ENCODE results near the gene SCAANT1. TPM values are rescaled to one million over a fixed set of nuclear protein-coding genes. Genes with fewer than 3 reads are reported as not detected.

The SCAANT1 gene
- total RNA-seq, 2 donors from 2014 or later: not detected

DNA sequence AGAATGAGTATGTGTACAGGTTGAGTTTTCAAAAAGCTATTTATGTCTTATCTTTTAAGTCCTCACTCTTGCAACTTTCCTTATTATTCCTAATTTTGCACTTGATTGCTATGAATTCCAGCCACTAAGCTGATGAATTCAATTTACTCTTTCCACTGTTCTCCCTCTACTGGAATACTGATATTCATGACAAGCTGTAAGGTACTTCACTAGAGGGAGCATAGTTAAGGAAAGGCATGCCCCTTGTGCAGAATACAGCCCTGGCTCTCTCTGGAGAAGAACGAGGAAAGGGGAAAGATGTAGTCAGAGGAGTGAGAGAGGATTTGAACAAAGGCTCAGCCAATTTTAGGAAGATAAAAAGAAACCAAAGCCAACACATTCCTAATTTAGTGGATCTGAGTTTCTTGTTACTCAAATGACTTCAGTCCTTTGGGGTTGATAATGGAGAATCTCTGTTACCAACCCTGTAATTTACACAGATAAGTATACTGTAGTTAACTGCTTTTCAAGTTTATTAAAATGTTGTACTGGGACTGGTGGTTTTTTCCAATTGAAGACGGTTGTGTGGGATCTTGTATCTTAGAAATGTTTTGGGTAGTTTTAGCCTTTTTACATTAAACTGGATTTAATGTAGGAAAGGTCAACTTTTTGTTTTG is 4.0 kb downstream of the SCAANT1 start:
- peaks cover 17% of the 10 kb centered on the region for H3K4me1 Mint-ChIP-seq
- H3K27ac Mint-ChIP-seq: no peak overlapping the region
- no peaks in the 10 kb centered on the region for H3K27me3 ChIP-seq (ENCODE audit: control insufficient read depth, insufficient read depth, low read length, poor library complexity, severe bottlenecking)
- H3K4me3 Mint-ChIP-seq: no peak overlapping the region
- H3K27ac ChIP-seq (ENCODE audit: low read depth, low read length): no peak overlapping the region
- H3K9me3 Mint-ChIP-seq: no peaks in the 10 kb centered on the region
- no peaks in the 10 kb centered on the region for H3K9me3 ChIP-seq (ENCODE audit: control insufficient read depth, low read length)
- TF ChIP-seq CTCF (conservative IDR thresholded peaks at IDR 0.05): peak; percentile 63
- H3K9ac ChIP-seq (ENCODE audit: extremely low read depth, low read length, poor library complexity, severe bottlenecking): no peak overlapping the region
- H3K36me3 Mint-ChIP-seq (ENCODE audit: low read depth): peaks cover 8% of the 10 kb centered on the region
- H3K4me3 ChIP-seq (ENCODE audit: low read length): no peak overlapping the region
- peaks cover 8% of the 10 kb centered on the region for H3K4me1 ChIP-seq (ENCODE audit: control insufficient read depth, insufficient read depth, low read length)
- H3K27me3 Mint-ChIP-seq (ENCODE audit: insufficient read depth): no peaks in the 10 kb centered on the region
- WGBS, 2 experiments (ENCODE audit: insufficient coverage in 1 of 2, insufficient read length in 1 of 2): 77% methylated on average over 2 of the region's 2 CpGs; no CpG with 5 or more reads in 1 of the 2 experiments
- DNase-seq: no peak
- H3K36me3 ChIP-seq (ENCODE audit: control insufficient read depth, insufficient read depth, low read length): peaks cover 25% of the 10 kb centered on the region

GRCh38 chr3:63905731-63906620 is 6.2 kb downstream of the SCAANT1 start:
- peaks cover 25% of the 10 kb centered on the region for H3K36me3 Mint-ChIP-seq (ENCODE audit: low read depth)
- H3K27ac ChIP-seq (ENCODE audit: low read depth, low read length): no peak overlapping the region
- H3K36me3 ChIP-seq (ENCODE audit: control insufficient read depth, insufficient read depth, low read length): peaks cover 41% of the 10 kb centered on the region
- no peak overlapping the region for H3K9ac ChIP-seq (ENCODE audit: extremely low read depth, low read length, poor library complexity, severe bottlenecking)
- 90 to 94% methylated on average over 1 to 4 of the region's 4 CpGs for WGBS, 2 experiments (ENCODE audit: insufficient coverage in 1 of 2, insufficient read length in 1 of 2)
- H3K27me3 ChIP-seq (ENCODE audit: control insufficient read depth, insufficient read depth, low read length, poor library complexity, severe bottlenecking): no peaks in the 10 kb centered on the region
- no peak overlapping the region for H3K4me3 Mint-ChIP-seq
- H3K4me3 ChIP-seq (ENCODE audit: low read length): no peak overlapping the region
- H3K4me1 Mint-ChIP-seq: peaks cover 7% of the 10 kb centered on the region
- no peaks in the 10 kb centered on the region for H3K9me3 Mint-ChIP-seq
- no peaks in the 10 kb centered on the region for H3K9me3 ChIP-seq (ENCODE audit: control insufficient read depth, low read length)
- peaks cover 8% of the 10 kb centered on the region for H3K4me1 ChIP-seq (ENCODE audit: control insufficient read depth, insufficient read depth, low read length)
- H3K27ac Mint-ChIP-seq: no peak overlapping the region
- no peak for DNase-seq
- TF ChIP-seq CTCF (conservative IDR thresholded peaks at IDR 0.05): no peak
- no peaks in the 10 kb centered on the region for H3K27me3 Mint-ChIP-seq (ENCODE audit: insufficient read depth)

- peaks cover 58% of the 10 kb centered on the region for H3K36me3 ChIP-seq (ENCODE audit: control insufficient read depth, insufficient read depth, low read length)
- no peak for DNase-seq
- no peak overlapping the region for H3K4me3 Mint-ChIP-seq
- peaks cover 4% of the 10 kb centered on the region for H3K4me1 ChIP-seq (ENCODE audit: control insufficient read depth, insufficient read depth, low read length)
- no peak overlapping the region for H3K9ac ChIP-seq (ENCODE audit: extremely low read depth, low read length, poor library complexity, severe bottlenecking)
- H3K27ac Mint-ChIP-seq: no peak overlapping the region
- no peak overlapping the region for H3K27ac ChIP-seq (ENCODE audit: low read depth, low read length)
- H3K27me3 ChIP-seq (ENCODE audit: control insufficient read depth, insufficient read depth, low read length, poor library complexity, severe bottlenecking): no peaks in the 10 kb centered on the region
- H3K4me3 ChIP-seq (ENCODE audit: low read length): no peak overlapping the region
- H3K27me3 Mint-ChIP-seq (ENCODE audit: insufficient read depth): no peaks in the 10 kb centered on the region
- peaks cover 9% of the 10 kb centered on the region for H3K4me1 Mint-ChIP-seq
- TF ChIP-seq CTCF (conservative IDR thresholded peaks at IDR 0.05): no peak
- no peaks in the 10 kb centered on the region for H3K9me3 Mint-ChIP-seq
- H3K9me3 ChIP-seq (ENCODE audit: control insufficient read depth, low read length): no peaks in the 10 kb centered on the region
- peaks cover 43% of the 10 kb centered on the region for H3K36me3 Mint-ChIP-seq (ENCODE audit: low read depth)
- WGBS, 2 experiments (ENCODE audit: insufficient coverage in 1 of 2, insufficient read length in 1 of 2): 94 to 100% methylated on average over 2 of the region's 2 CpGs
These were observed 11.7 kb downstream of the SCAANT1 start for GRCh38 chr3:63900459-63900858.

Measured in endodermal cell (in vitro differentiated cells).